Right lobe of liver (tissue), 6 donors: Measurements from ENCODE around the gene ADORA1. TPM values are rescaled to one million over a fixed set of nuclear protein-coding genes. Genes with fewer than 3 reads are reported as not detected.

Source experiments
- ATAC-seq, 4 donors: fragments of 200-7000 bp; cut with Tn5 transposase; one replicate each; pipeline ENCODE4 v1.9.1; 2020; ENCODE audit warnings: mild to moderate bottlenecking in 4 of 4, moderate library complexity in 4 of 4
- DNase-seq, 3 donors: peaks; one replicate each; pipeline ENCODE4 v3.0.0-alpha.2; 2020
- H3K27ac ChIP-seq, 3 donors: fragments of 200-600 bp; one replicate each; pipeline ENCODE4 v1.8.0; 2022
- H3K27me3 ChIP-seq, 2 donors: fragments of 200-600 bp; one replicate each; pipeline ENCODE4 v1.8.0; 2022
- H3K36me3 ChIP-seq, 4 donors: fragments of 200-600 bp; sonication (generic) in 1 of 4; one replicate each; pipeline versions ENCODE4 v1.5.1 to v1.8.0; 2017 to 2022; ENCODE audit warnings: control low read depth in 1 of 4
- H3K4me1 ChIP-seq, 4 donors: fragments of 200-600 bp; sonication (generic) in 1 of 4; one replicate each; pipeline versions ENCODE4 v1.5.1 to v1.8.0; 2017 to 2022; ENCODE audit warnings: control low read depth in 1 of 4
- H3K4me3 ChIP-seq, 3 donors: fragments of 200-600 bp; one replicate each; pipeline ENCODE4 v1.8.0; 2022
- H3K9me3 ChIP-seq, 4 donors: fragments of 200-600 bp; sonication (generic) in 1 of 4; one replicate each; pipeline versions ENCODE4 v1.5.1 to v1.8.0; 2017 to 2022; ENCODE audit warnings: control low read depth in 1 of 4
- POLR2A ChIP-seq: fragments of 450-650 bp; IDR thresholded peaks from one replicate; pipeline ENCODE4 v1.6.1; 2017; ENCODE audit warnings: antibody characterized with exemption, mild to moderate bottlenecking
- WGBS: methylation state at CpG from one replicate; pipeline ENCODE4 v1.1.6; 2018; ENCODE audit warnings: low coverage, low lambda C conversion rate; ENCODE audit not compliant: insufficient coverage; ENCODE audit errors: missing lambda C conversion rate; 5-methylcytosine and 5-hydroxymethylcytosine counted together
- intact Hi-C, 2 donors: fragments of 100-400 bp; cut with DNase I; formaldehyde crosslinking; loops; one replicate each; pipeline versions ENCODE4 v1.11.2 to v1.14.1; 2022
- total RNA-seq, 6 experiments: library from RNA; depleted of rRNA in 2 of 6; stranded (reverse); fragments of >200 nt in 2 of 6; fragmentation: NEBNext Ultra II Directional in 3 of 6; extraction: Animal tissue kit (Norgen Biotek cat#: 25700) in 3 of 6; gene quantifications; one replicate each; pipeline versions ENCODE4 v1.1.0 to v1.2.4, GENCODE V29; 2016 to 2023
- TF ChIP-seq, protein P1 (sequence below), 4 donors: fragments of 200-600 bp in 3 of 4; fragments of 450-650 bp in 1 of 4; IDR thresholded peaks; one replicate each; pipeline versions ENCODE4 v1.5.1 to v1.8.0; 2016 to 2022; ENCODE audit warnings: antibody characterized with exemption in 4 of 4, mild to moderate bottlenecking in 2 of 4
- donor health status: DM: no; HTN: yes; CAD: no.
- donor health status: DM: no; HTN: no; CAD: no.
- donor health status: DM: no; HTN: no; CAD: no.
- donor health status: DM: no; HTN: yes; CAD: no.
- donor health status: DM: no; HTN: yes; CAD: no.

The ADORA1 gene
- total RNA-seq, 6 experiments from 2014 or later: 0.31 to 0.78 (median 0.39) TPM; not detected in 1

DNA sequence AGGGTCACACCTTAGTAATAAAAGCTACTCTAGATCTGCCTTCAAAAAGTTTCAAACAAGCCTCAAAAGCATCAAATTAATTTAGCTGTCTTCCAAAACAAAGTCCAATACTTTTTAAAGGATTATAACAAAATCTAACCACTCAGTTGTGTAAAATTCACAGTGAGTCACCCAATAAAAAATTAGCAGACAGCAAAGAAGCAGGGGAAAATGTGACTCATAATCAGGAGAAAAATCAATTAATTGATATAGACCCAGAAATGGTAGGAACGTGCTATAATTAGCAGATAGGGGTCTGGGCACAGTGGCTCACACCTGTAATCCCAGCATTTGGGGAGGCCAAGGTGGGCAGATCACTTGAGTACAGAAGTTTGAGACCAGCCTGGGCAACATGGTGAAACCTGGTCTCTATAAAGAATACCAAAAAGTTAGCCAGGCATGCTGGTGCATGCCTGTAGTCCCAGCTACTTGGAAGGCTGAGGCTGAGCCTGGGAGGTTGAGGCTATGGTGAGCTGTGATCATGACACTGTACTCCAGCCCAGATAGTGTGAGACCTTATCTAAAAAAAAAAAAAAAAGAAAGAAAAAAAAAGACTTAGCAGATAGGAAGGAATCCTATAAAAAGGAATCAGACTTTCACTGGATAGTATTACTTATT is 33.6 kb upstream of the ADORA1 start:
- intact Hi-C loops: no loop called here
- Histone ChIP-seq H3K4me1 (no peaks in the 10 kb centered on the region), H3K27ac (no peak overlapping the region), H3K9me3 (peaks cover 0 to 6% (median 0%) of the 10 kb centered on the region in 4 donors), H3K4me3 (no peak overlapping the region), H3K27me3 (no peaks in the 10 kb centered on the region), H3K36me3 (no peaks in the 10 kb centered on the region)
- WGBS: 56% methylated on average over 1 of the region's 1 CpG
- ATAC-seq (no peak), DNase-seq (no peak)
- no peak for TF ChIP-seq POLR2A
- TF ChIP-seq, protein P1, sequence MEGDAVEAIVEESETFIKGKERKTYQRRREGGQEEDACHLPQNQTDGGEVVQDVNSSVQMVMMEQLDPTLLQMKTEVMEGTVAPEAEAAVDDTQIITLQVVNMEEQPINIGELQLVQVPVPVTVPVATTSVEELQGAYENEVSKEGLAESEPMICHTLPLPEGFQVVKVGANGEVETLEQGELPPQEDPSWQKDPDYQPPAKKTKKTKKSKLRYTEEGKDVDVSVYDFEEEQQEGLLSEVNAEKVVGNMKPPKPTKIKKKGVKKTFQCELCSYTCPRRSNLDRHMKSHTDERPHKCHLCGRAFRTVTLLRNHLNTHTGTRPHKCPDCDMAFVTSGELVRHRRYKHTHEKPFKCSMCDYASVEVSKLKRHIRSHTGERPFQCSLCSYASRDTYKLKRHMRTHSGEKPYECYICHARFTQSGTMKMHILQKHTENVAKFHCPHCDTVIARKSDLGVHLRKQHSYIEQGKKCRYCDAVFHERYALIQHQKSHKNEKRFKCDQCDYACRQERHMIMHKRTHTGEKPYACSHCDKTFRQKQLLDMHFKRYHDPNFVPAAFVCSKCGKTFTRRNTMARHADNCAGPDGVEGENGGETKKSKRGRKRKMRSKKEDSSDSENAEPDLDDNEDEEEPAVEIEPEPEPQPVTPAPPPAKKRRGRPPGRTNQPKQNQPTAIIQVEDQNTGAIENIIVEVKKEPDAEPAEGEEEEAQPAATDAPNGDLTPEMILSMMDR (IDR thresholded peaks at IDR 0.05): no peak

DNA sequence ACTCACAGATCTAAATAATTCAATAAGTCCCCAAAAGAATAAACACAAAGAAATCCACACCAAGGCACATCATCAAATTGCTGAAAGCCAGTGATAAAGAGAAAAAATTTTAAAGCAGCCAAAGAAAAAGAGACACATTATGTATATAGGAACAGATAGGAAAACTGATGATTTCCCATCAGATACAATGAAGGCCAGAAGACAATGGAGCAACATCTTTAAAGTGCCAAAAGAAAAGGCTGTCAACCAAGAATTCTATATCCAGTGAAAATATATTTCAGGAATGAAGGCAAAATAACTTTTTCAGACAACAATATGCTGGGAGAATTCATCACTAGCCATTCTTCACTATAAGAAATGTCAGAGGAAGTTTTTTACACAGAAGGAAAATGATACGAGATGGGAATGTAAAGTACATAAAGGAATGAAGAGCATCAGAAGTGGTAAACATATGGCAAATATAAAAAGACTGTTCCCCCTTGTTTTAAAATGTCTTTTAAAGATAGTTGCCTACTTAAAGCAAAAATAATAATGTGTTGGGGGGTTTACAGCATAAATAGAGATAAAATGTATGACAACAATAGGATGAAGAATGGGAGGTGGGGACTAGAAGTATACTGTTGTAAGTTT is 32.4 kb upstream of the ADORA1 start:
- DNase-seq (no peak), ATAC-seq (no peak)
- intact Hi-C loops: no loop called here
- Histone ChIP-seq H3K4me3 (no peak overlapping the region), H3K27me3 (no peaks in the 10 kb centered on the region), H3K4me1 (no peaks in the 10 kb centered on the region), H3K36me3 (no peaks in the 10 kb centered on the region), H3K27ac (no peak overlapping the region), H3K9me3 (peaks cover 0 to 6% (median 0%) of the 10 kb centered on the region in 4 donors)
- 77% methylated on average over 1 of the region's 1 CpG for WGBS
- TF ChIP-seq POLR2A: no peak
- TF ChIP-seq, protein P1 (IDR thresholded peaks at IDR 0.05): no peak

DNA sequence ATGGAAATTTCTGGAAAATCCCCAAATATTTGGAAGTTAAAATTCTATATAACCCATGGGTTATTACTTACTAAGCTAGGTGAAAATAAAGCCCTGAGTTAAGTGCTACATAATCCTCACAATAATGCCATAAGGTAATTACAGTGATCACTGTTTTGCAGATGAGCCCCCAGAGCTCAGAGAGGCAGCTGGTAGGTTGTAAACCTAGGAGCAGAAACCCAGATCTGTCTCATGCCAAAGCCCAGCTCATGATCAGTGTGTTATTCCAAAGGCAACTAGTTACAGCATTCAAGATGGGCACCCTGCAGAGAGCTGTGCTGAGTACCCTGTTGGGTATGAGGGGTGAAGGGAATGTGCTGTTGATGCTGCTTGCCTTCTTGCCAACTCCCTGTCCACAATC is 31.0 kb upstream of the ADORA1 start:
- intact Hi-C loops: no loop called here
- ATAC-seq: no peak
- TF ChIP-seq, protein P1 (IDR thresholded peaks at IDR 0.05): no peak
- TF ChIP-seq POLR2A: no peak
- no peaks in the 10 kb centered on the region for H3K4me1 ChIP-seq
- no peaks in the 10 kb centered on the region for H3K36me3 ChIP-seq
- peaks cover 0 to 6% (median 0%) of the 10 kb centered on the region in 4 donors for H3K9me3 ChIP-seq
- no peaks in the 10 kb centered on the region for H3K27me3 ChIP-seq
- no peak overlapping the region for H3K27ac ChIP-seq
- no peak overlapping the region for H3K4me3 ChIP-seq
- no peak for DNase-seq

DNA sequence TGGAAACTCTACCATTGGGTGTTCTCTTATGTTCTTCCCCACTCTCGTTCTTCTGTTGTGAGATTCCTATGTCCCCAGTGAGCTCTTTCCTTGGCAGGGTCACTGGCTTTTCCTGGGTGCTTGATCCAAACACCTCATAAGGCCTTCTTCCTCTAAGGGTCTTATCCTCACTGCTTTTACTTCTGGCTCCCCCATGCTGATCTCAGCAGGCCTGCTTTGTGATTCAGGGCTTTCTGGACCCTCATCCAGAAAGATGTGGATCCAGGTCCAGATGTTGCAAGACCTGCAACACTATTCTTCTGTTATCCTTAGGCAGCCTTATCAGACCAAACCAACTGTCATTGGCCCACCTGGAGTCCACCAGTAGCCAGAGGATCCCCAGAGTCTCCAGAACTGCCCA is 30.5 kb upstream of the ADORA1 start:
- intact Hi-C loops: no loop called here
- no peak overlapping the region for H3K27ac ChIP-seq
- peaks cover 0 to 4% (median 2%) of the 10 kb centered on the region in 4 donors for H3K4me1 ChIP-seq
- H3K27me3 ChIP-seq: no peaks in the 10 kb centered on the region
- no peak for TF ChIP-seq POLR2A
- TF ChIP-seq, protein P1 (IDR thresholded peaks at IDR 0.05): no peak
- DNase-seq (no peak), ATAC-seq (no peak)
- no peaks in the 10 kb centered on the region for H3K36me3 ChIP-seq
- peaks cover 0 to 6% (median 0%) of the 10 kb centered on the region in 4 donors for H3K9me3 ChIP-seq
- no peak overlapping the region for H3K4me3 ChIP-seq
- 17% methylated on average over 1 of the region's 1 CpG for WGBS
